Central memory CD4-positive, alpha-beta T cell (primary cell): ENCODE measurements around the gene CCBE1.
"Not testable (repeated sequence)": the region's sequence is repeated elsewhere in the genome, so short reads cannot be mapped to it uniquely, and the experiment has no call there.

Source experiments
- DNase-seq: peaks from one replicate; pipeline ENCODE4 v3.0.0; 2022
- total RNA-seq, 3 experiments: gene quantifications; one replicate each; lab custom pipeline; 2026; lab: John Stamatoyannopoulos, UW

Gene CCBE1
- 0 reads per million in 3 experiments for total RNA-seq

GRCh38 chr18:59697236-59697932 is at the start of gene CCBE1:
Gene CCBE1 (minus strand): TSS chr18:59697423.
- DNase-seq, result no peak

GRCh38 chr18:59744271-59744721 is 47.1 kb upstream of the CCBE1 start:
- no peak for DNase-seq

- no peak for DNase-seq
These were observed 46.3 kb upstream of the CCBE1 start for GRCh38 chr18:59743566-59743965.

GRCh38 chr18:59742325-59743111 is 45.3 kb upstream of the CCBE1 start:
- no peak for DNase-seq

- no peak for DNase-seq
These were observed 42.9 kb upstream of the CCBE1 start for GRCh38 chr18:59740141-59740540.

GRCh38 chr18:59737776-59738300 is 40.6 kb upstream of the CCBE1 start:
- no peak for DNase-seq

- not testable (repeated sequence) for DNase-seq
These were observed 40.1 kb upstream of the CCBE1 start for GRCh38 chr18:59737335-59737734.

GRCh38 chr18:59736061-59736460 is 38.8 kb upstream of the CCBE1 start:
- DNase-seq, result no peak

- no peak for DNase-seq
These were observed 38.1 kb upstream of the CCBE1 start for GRCh38 chr18:59735269-59735860.

GRCh38 chr18:59733421-59733820 is 36.2 kb upstream of the CCBE1 start:
- no peak for DNase-seq

GRCh38 chr18:59730896-59731295 is 33.7 kb upstream of the CCBE1 start:
- DNase-seq, result no peak

- DNase-seq, result no peak
These were observed 32.6 kb upstream of the CCBE1 start for GRCh38 chr18:59729781-59730180.

GRCh38 chr18:59728816-59729215 is 31.6 kb upstream of the CCBE1 start:
- no peak for DNase-seq

- DNase-seq, result no peak
These were observed 27.9 kb upstream of the CCBE1 start for GRCh38 chr18:59725142-59725541.

- DNase-seq, result no peak
These were observed 26.9 kb upstream of the CCBE1 start for GRCh38 chr18:59724103-59724502.

GRCh38 chr18:59721931-59722330 is 24.7 kb upstream of the CCBE1 start:
- DNase-seq, result no peak

GRCh38 chr18:59721211-59721610 is 24.0 kb upstream of the CCBE1 start:
- DNase-seq, result no peak

- no peak for DNase-seq
These were observed 22.4 kb upstream of the CCBE1 start for GRCh38 chr18:59719544-59720181.

- DNase-seq, result no peak
These were observed 21.4 kb upstream of the CCBE1 start for GRCh38 chr18:59718464-59719157.

GRCh38 chr18:59718108-59718463 is 20.9 kb upstream of the CCBE1 start:
- DNase-seq, result no peak

- DNase-seq, result no peak
These were observed 20.1 kb upstream of the CCBE1 start for GRCh38 chr18:59717291-59717690.

GRCh38 chr18:59715966-59716369 is 18.7 kb upstream of the CCBE1 start:
- DNase-seq, result no peak
